GM10248 (cell line): Measurements from ENCODE around the gene PEX6.
A peak's percentile ranks its signal among the peaks of the same experiment; 100 is the strongest.

Source experiments
- CTCF ChIA-PET: fragments of 300-600 bp; sonication (Branson Sonifier 250); formaldehyde crosslinking; extraction: SDS; loops from one replicate; lab custom pipeline; 2021; ENCODE audit warnings: antibody characterized with exemption; lab: Yijun Ruan, JAX
- POLR2A ChIA-PET: fragments of 350-650 bp; sonication (Branson Sonifier 250); formaldehyde crosslinking; extraction: SDS; loops from one replicate; lab custom pipeline; 2020; ENCODE audit warnings: antibody characterized with exemption; lab: Yijun Ruan, JAX
- DNase-seq: peaks from one replicate; pipeline ENCODE4 v3.0.0; 2012; ENCODE audit errors: extremely low spot score
- CTCF ChIP-seq: IDR thresholded peaks from 2 replicates; pipeline ENCODE4 v1.5.1; 2012; ENCODE audit warnings: mild to moderate bottlenecking, low read depth; ENCODE audit errors: extremely low read depth, missing control alignments, control extremely low read depth

Gene PEX6

GRCh38 chr6:42987533-42988451, 8.8 kb upstream of the PEX6 start:
- CTCF ChIA-PET = interaction anchor here (1.1 to 2.9 kb wide), 5 partner anchors 9 to 156 kb away, joined by 3 to 6 read pairs (median 4); partner anchors contain the start of gene PEX6
- DNase-seq = no peak
- TF ChIP-seq CTCF = no peak
- POLR2A ChIA-PET = no interaction called here

GRCh38 chr6:42984924-42985475, 6.0 kb upstream of the PEX6 start:
- ChIA-PET POLR2A (interaction anchor here (1.5 kb wide), 1 partner anchor 55 kb away, joined by 11 read pairs; the partner anchor contains the start of gene CNPY3), CTCF (interaction anchor here (0.8 to 1.8 kb wide), 4 partner anchors 9 to 29 kb away, joined by 3 to 6 read pairs (median 5); partner anchors contain the start of gene KLHDC3)
- DNase-seq = no peak
- no peak for TF ChIP-seq CTCF

GRCh38 chr6:42984001-42984923, 5.3 kb upstream of the PEX6 start, which contains the start of gene PPP2R5D:
Gene PPP2R5D, plus strand, starts transcription at chr6:42984570. Its CDS starts 108 bp downstream, at chr6:42984678.
- DNase-seq = peak; percentile 97
- ChIA-PET POLR2A (interaction anchor here (0.6 to 1.5 kb wide), 10 partner anchors 12 to 1196 kb away, joined by 3 to 11 read pairs (median 4); partner anchors contain the start of gene CNPY3), CTCF (interaction anchor here (0.7 to 1.8 kb wide), 7 partner anchors 10 to 37 kb away, joined by 3 to 6 read pairs (median 4); partner anchors contain the start of genes KLHDC3 and RRP36)
- TF ChIP-seq CTCF = no peak

- POLR2A ChIA-PET = no interaction called here
- no peak for TF ChIP-seq CTCF
- DNase-seq = no peak
- CTCF ChIA-PET = interaction anchor here (1.4 kb wide), 1 partner anchor 22 kb away, joined by 4 read pairs; no protein-coding TSS in a partner anchor
Measured at GRCh38 chr6:42981836-42982235, 2.9 kb upstream of the PEX6 start.

- CTCF ChIA-PET = interaction anchor here (1.0 to 1.7 kb wide), 9 partner anchors 8 to 79 kb away, joined by 3 to 5 read pairs (median 4); no protein-coding TSS in a partner anchor
- no peak for DNase-seq
- no peak for TF ChIP-seq CTCF
- POLR2A ChIA-PET = interaction anchor here (0.6 to 1.0 kb wide), 2 partner anchors 27 to 195 kb away, joined by 3 to 4 read pairs; no protein-coding TSS in a partner anchor
Measured at GRCh38 chr6:42979523-42980177, 669 bp upstream of the PEX6 start.
